Keratinocyte (primary cell): ENCODE results near the gene APC. TPM values are rescaled to one million over a fixed set of nuclear protein-coding genes. Genes with fewer than 3 reads are reported as not detected.

Experiments used
- DNase-seq: peaks from one replicate; pipeline ENCODE4 v3.0.0-alpha.2; 2011; ENCODE audit warnings: low read depth, missing footprints, low spot score
- FAIRE-seq: peaks from 2 replicates; lab custom pipeline; 2011; peaks lifted over from hg19 to GRCh38; lab: Jason Lieb, UNC
- H2AFZ ChIP-seq: 2 replicates; pipeline ENCODE4 v1.6.0; 2012; ENCODE audit warnings: low read length, control low read depth, inconsistent platforms; ENCODE audit not compliant: control insufficient read depth
- H3K27ac ChIP-seq: 2 replicates; pipeline ENCODE4 v1.5.1; 2011; ENCODE audit warnings: low read length; ENCODE audit not compliant: control insufficient read depth, insufficient read depth
- H3K27me3 ChIP-seq: 3 replicates; pipeline ENCODE4 v1.6.0; 2011; ENCODE audit warnings: low read length; ENCODE audit not compliant: control insufficient read depth, insufficient read depth; ENCODE audit errors: extremely low read depth
- H3K36me3 ChIP-seq, 2 experiments: 2 replicates in 1 of 2; 3 replicates in 1 of 2; pipeline ENCODE4 v1.5.1; 2011; ENCODE audit warnings: low read length in 2 of 2, mild to moderate bottlenecking in 1 of 2; ENCODE audit not compliant: control insufficient read depth in 2 of 2, insufficient read depth in 2 of 2; ENCODE audit errors: extremely low read depth in 1 of 2
- H3K4me1 ChIP-seq: 3 replicates; pipeline ENCODE4 v1.5.1; 2011; ENCODE audit warnings: low read length; ENCODE audit not compliant: control insufficient read depth, insufficient read depth; ENCODE audit errors: extremely low read depth
- H3K4me2 ChIP-seq: 3 replicates; pipeline ENCODE4 v1.6.0; 2011; ENCODE audit warnings: low read depth, low read length; ENCODE audit not compliant: control insufficient read depth, insufficient read depth; ENCODE audit errors: extremely low read depth
- H3K4me3 ChIP-seq, 3 experiments: fragments of 200-600 bp in 1 of 3; sonication (generic) in 1 of 3; 2 replicates in 2 of 3; 3 replicates in 1 of 3; pipeline ENCODE4 v1.5.1; 2011 to 2016; ENCODE audit warnings: low read length in 3 of 3, mild to moderate bottlenecking in 3 of 3, control low read depth in 2 of 3, inconsistent platforms in 1 of 3, low read depth in 1 of 3, mixed read lengths in 1 of 3, mixed run types in 1 of 3, moderate library complexity in 1 of 3; ENCODE audit not compliant: control insufficient read depth in 2 of 3, insufficient read depth in 2 of 3; ENCODE audit errors: extremely low read depth in 1 of 3
- H3K79me2 ChIP-seq: 2 replicates; pipeline ENCODE4 v1.6.0; 2012; ENCODE audit warnings: low read length; ENCODE audit not compliant: control insufficient read depth, insufficient read depth
- H3K9ac ChIP-seq: 3 replicates; pipeline ENCODE4 v1.6.0; 2011; ENCODE audit warnings: low read length; ENCODE audit not compliant: control insufficient read depth, insufficient read depth; ENCODE audit errors: extremely low read depth
- H3K9me1 ChIP-seq: 3 replicates; pipeline ENCODE4 v1.6.0; 2011; ENCODE audit warnings: low read length; ENCODE audit not compliant: control insufficient read depth, insufficient read depth; ENCODE audit errors: extremely low read depth
- H3K9me3 ChIP-seq: 2 replicates; pipeline ENCODE4 v1.5.1; 2012; ENCODE audit warnings: low read depth, low read length; ENCODE audit not compliant: control insufficient read depth
- H4K20me1 ChIP-seq: 3 replicates; pipeline ENCODE4 v1.6.0; 2011; ENCODE audit warnings: low read length; ENCODE audit not compliant: control insufficient read depth, insufficient read depth; ENCODE audit errors: extremely low read depth
- CTCF ChIP-seq, 3 experiments: IDR thresholded peaks in 1 of 3; conservative IDR thresholded peaks in 1 of 3; optimal IDR thresholded peaks in 1 of 3; 2 replicates in 2 of 3; 3 replicates in 1 of 3; pipeline versions ENCODE3 to v1.5.1; 2011; ENCODE audit warnings: low read length in 3 of 3, mild to moderate bottlenecking in 3 of 3, moderate library complexity in 2 of 3, control low read depth in 1 of 3, inconsistent platforms in 1 of 3; ENCODE audit not compliant: insufficient read depth in 2 of 3; ENCODE audit errors: extremely low read depth in 1 of 3
- EZH2 ChIP-seq: IDR thresholded peaks from one replicate; pipeline ENCODE4 v1.6.1; 2012; ENCODE audit warnings: inconsistent platforms, mild to moderate bottlenecking, low read length, moderate library complexity
- dilution Hi-C: fragments of 300-500 bp; cut with MboI; formaldehyde crosslinking; loops from one replicate; pipeline ENCODE4 v1.7.0; 2020; ENCODE audit warnings: low sequenced_read_pairs; ENCODE audit not compliant: extremely low pct_ligation_motif_present
- polyA plus RNA-seq, 5 experiments: library from polyadenylated mRNA; depleted of rRNA in 3 of 5; stranded (reverse) in 3 of 5; stranded (forward) in 1 of 5; unstranded in 1 of 5; fragments of >200 nt; gene quantifications; 1 replicate in 1 of 5; 2 replicates in 3 of 5; 3 replicates in 1 of 5; pipeline versions ENCODE4 v1.2.1 to v1.2.3, GENCODE V29; 2011 to 2012; ENCODE audit warnings: missing spikeins in 2 of 5, low read depth in 1 of 5, low replicate concordance in 1 of 5

The APC gene
- polyA plus RNA-seq, 1 donor (not counting 4 experiments of a cell fraction or from before 2014, with no cell fraction given), result 16.5 TPM

DNA sequence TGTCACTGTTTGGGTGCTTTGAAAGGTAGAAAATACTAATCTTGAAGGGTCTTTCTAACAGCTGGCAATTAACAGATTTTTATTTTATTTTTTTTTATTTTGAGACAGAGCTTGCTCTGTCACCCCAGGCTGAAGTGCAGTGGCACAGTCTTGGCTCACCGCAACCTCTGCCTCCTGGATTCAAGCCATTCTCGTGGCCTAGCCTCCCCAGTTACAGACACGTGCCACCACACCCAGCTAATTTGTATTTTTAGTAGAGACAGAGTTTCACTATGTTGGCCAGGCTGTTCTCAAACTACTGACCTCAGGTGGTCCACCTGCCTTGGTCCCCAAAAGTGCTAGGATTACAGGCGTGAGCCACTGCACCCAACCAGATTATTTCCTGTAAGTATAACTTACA lies 12.8 kb upstream of the APC start:
- Histone ChIP-seq H4K20me1 (no peaks in the 10 kb centered on the region), H3K36me3 (no peaks in the 10 kb centered on the region), H3K9me1 (no peaks in the 10 kb centered on the region), H3K9ac (no peak overlapping the region), H3K27ac (no peak overlapping the region), H3K79me2 (peaks cover 12% of the 10 kb centered on the region), H3K4me1 (no peaks in the 10 kb centered on the region), H3K9me3 (no peaks in the 10 kb centered on the region), H3K27me3 (no peaks in the 10 kb centered on the region), H3K4me2 (no peak overlapping the region), H2AFZ (no peak overlapping the region), H3K4me3 (no peak overlapping the region)
- DNase-seq (no peak), FAIRE-seq (no peak)
- TF ChIP-seq EZH2 (no peak), CTCF (optimal IDR thresholded peaks at IDR 0.05 in 1 of 3, IDR thresholded peaks at IDR 0.05 in 1 of 3, conservative IDR thresholded peaks at IDR 0.05 in 1 of 3; ENCODE audit: extremely low read depth in 1 of 3, insufficient read depth in 2 of 3, low read length in 3 of 3) (no peak)
- dilution Hi-C loops, result no loop called here

DNA sequence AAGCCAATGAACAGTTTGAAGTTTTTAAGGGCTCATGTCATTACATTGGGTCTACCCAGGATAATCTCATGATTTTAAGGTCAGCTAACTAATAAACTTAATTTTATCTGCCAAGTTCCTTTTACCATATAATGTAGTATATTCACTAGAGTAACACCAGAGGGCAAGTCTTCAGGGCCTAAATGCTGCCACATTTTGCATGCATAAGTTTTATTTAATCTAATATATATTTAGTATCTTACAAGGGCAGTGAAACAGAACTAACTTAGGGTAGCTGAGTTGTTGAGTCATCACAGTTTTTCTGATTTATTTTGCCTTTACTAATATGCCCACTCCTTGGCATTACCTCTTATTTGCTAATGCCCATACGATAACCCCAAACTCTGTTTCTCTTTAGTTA lies 8.1 kb upstream of the APC start:
- no peaks in the 10 kb centered on the region for H4K20me1 ChIP-seq
- FAIRE-seq (no peak), DNase-seq (no peak)
- dilution Hi-C loops, result no loop called here
- peaks cover 4% of the 10 kb centered on the region for H3K4me1 ChIP-seq
- TF ChIP-seq CTCF (optimal IDR thresholded peaks at IDR 0.05 in 1 of 3, IDR thresholded peaks at IDR 0.05 in 1 of 3, conservative IDR thresholded peaks at IDR 0.05 in 1 of 3; ENCODE audit: extremely low read depth in 1 of 3, insufficient read depth in 2 of 3, low read length in 3 of 3) (no peak), EZH2 (no peak)
- H3K27ac ChIP-seq, result no peak overlapping the region
- no peak overlapping the region for H3K9ac ChIP-seq
- no peaks in the 10 kb centered on the region for H3K9me3 ChIP-seq
- no peaks in the 10 kb centered on the region for H3K27me3 ChIP-seq
- no peaks in the 10 kb centered on the region for H3K9me1 ChIP-seq
- H3K36me3 ChIP-seq, result no peaks in the 10 kb centered on the region
- H3K4me3 ChIP-seq, result no peak overlapping the region
- H2AFZ ChIP-seq, result no peak overlapping the region
- no peak overlapping the region for H3K4me2 ChIP-seq
- H3K79me2 ChIP-seq, result peaks cover 11% of the 10 kb centered on the region
